ENCODE data around the gene MRAP. TPM values are rescaled to one million over a fixed set of nuclear protein-coding genes. Genes with fewer than 3 reads are reported as not detected.

Gene MRAP
- total and polyA plus RNA-seq, 10 of the 15 experiments (the other 5 are each of a cell fraction or from before 2014, with no cell fraction given), result 0.34 to 1.2 TPM; not detected in 8

GRCh38 chr21:32332463-32332951, 33.9 kb downstream of the MRAP start:
- BruUV-seq (replicated peaks), result no TSS peak
- TF ChIP-seq POLR2AphosphoS2 (IDR thresholded peaks at IDR 0.05; ENCODE audit: low read depth, low read length) (no peak), NFYA (IDR thresholded peaks at IDR 0.05; ENCODE audit: borderline replicate concordance, low read depth, low read length) (no peak), NR2C2 (IDR thresholded peaks at IDR 0.05; ENCODE audit: borderline replicate concordance, control insufficient read depth, insufficient read length, low read depth) (no peak), CBX5 (IDR thresholded peaks at IDR 0.05; ENCODE audit: low read depth) (peak; percentile 83), NKRF (conservative IDR thresholded peaks at IDR 0.05) (no peak), POU2F2 (IDR thresholded peaks at IDR 0.05; ENCODE audit: borderline replicate concordance, low read depth, low read length) (peak; percentile 69; the same call in 1 of the 3 replicates), FOXM1 (IDR thresholded peaks at IDR 0.05; ENCODE audit: low read depth, low read length) (no peak), TCF7 (IDR thresholded peaks at IDR 0.05; ENCODE audit: borderline replicate concordance) (no peak), RAD51 (IDR thresholded peaks at IDR 0.05) (no peak), NFIC (IDR thresholded peaks at IDR 0.05; ENCODE audit: low read depth, low read length) (no peak), ZNF207 (IDR thresholded peaks at IDR 0.05; ENCODE audit: borderline replicate concordance) (no peak), DPF2 (IDR thresholded peaks at IDR 0.05) (no peak), FOXK2 (IDR thresholded peaks at IDR 0.05) (no peak), USF2 (IDR thresholded peaks at IDR 0.05; ENCODE audit: borderline replicate concordance, low read depth, low read length) (no peak), HDAC2 (IDR thresholded peaks at IDR 0.05) (no peak), HCFC1 (IDR thresholded peaks at IDR 0.05; ENCODE audit: low read length) (no peak), ZNF217 (IDR thresholded peaks at IDR 0.05) (no peak), GABPA (IDR thresholded peaks at IDR 0.05; ENCODE audit: low read depth) (no peak), ZNF384 (IDR thresholded peaks at IDR 0.05; ENCODE audit: borderline replicate concordance, low read depth, low read length) (peak; percentile 53), NFXL1 (IDR thresholded peaks at IDR 0.05; ENCODE audit: borderline replicate concordance) (no peak), ZZZ3 (IDR thresholded peaks at IDR 0.05; ENCODE audit: control insufficient read depth, insufficient read length, low read depth) (no peak), ZNF274 (IDR thresholded peaks at IDR 0.05; ENCODE audit: insufficient read depth, insufficient read length) (no peak), NBN (IDR thresholded peaks at IDR 0.05) (no peak)
- TF ChIP-seq, protein P1, sequence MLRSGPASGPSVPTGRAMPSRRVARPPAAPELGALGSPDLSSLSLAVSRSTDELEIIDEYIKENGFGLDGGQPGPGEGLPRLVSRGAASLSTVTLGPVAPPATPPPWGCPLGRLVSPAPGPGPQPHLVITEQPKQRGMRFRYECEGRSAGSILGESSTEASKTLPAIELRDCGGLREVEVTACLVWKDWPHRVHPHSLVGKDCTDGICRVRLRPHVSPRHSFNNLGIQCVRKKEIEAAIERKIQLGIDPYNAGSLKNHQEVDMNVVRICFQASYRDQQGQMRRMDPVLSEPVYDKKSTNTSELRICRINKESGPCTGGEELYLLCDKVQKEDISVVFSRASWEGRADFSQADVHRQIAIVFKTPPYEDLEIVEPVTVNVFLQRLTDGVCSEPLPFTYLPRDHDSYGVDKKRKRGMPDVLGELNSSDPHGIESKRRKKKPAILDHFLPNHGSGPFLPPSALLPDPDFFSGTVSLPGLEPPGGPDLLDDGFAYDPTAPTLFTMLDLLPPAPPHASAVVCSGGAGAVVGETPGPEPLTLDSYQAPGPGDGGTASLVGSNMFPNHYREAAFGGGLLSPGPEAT (IDR thresholded peaks at IDR 0.05; ENCODE audit: low read depth), result 0 out of 2 replicates have a peak, but pooled peaks have one; percentile 15

More at GRCh38 chr21:32332463-32332951, 33.9 kb downstream of the MRAP start:
- WGBS (ENCODE audit: insufficient coverage, insufficient replicate concordance, low lambda C conversion rate, missing lambda C conversion rate), result 19% methylated on average over 1 of the region's 1 CpG
- peak; percentile 27 for FAIRE-seq
- H3K9ac ChIP-seq (ENCODE audit: control insufficient read depth, insufficient read depth, low read length), result no peak overlapping the region
- RAD21 ChIA-PET (ENCODE audit: unreplicated experiment), result no interaction called here
- no peak overlapping the region for H2AFZ ChIP-seq (ENCODE audit: control insufficient read depth, low read depth, low read length)
- SMC1A ChIA-PET (ENCODE audit: uncharacterized antibody, unreplicated experiment), result no interaction called here
- H3K4me3 ChIP-seq, result no peak overlapping the region
- peaks cover 25 to 31% of the 10 kb centered on the region in 2 experiments for H3K36me3 ChIP-seq (ENCODE audit: control insufficient read depth in 2 of 2, insufficient read depth in 2 of 2, low read length in 1 of 2)
- ATAC-seq, result peak; percentile 54; the same call in 2 of the 3 replicates
- H3K79me2 ChIP-seq (ENCODE audit: control insufficient read depth, insufficient read depth, low read length), result no peaks in the 10 kb centered on the region
- H3K4me1 ChIP-seq (ENCODE audit: control insufficient read depth, insufficient read depth, low read length), result no peaks in the 10 kb centered on the region
- in situ Hi-C loops (cut with MboI), result no loop called here
- no peak overlapping the region for H3K27ac ChIP-seq (ENCODE audit: control insufficient read depth, insufficient read depth)
- H3K27me3 ChIP-seq (replicated peaks in 1 of 2; ENCODE audit: control insufficient read depth in 2 of 2, insufficient read depth in 2 of 2, low read length in 1 of 2), result no peaks in the 10 kb centered on the region
- POLR2A ChIA-PET, result interaction anchor here (0.7 to 1.1 kb wide), 2 partner anchors 54 to 93 kb away, joined by 3 read pairs; no protein-coding TSS in a partner anchor
- CTCF ChIA-PET, result no interaction called here
- DNase-seq (ENCODE audit: low read depth, low spot score), result peak; percentile 26
- H3K9me3 ChIP-seq (replicated peaks; ENCODE audit: control insufficient read depth, insufficient read depth, low read length), result peaks cover 5% of the 10 kb centered on the region
- no peaks in the 10 kb centered on the region; the same call in 1 of the 2 replicates for H4K20me1 ChIP-seq (ENCODE audit: control insufficient read depth, insufficient read depth)
- intact Hi-C loops (cut with micrococcal nuclease; ENCODE audit: unreplicated experiment), result no loop called here
- no peak overlapping the region for H3K4me2 ChIP-seq (ENCODE audit: control insufficient read depth, insufficient read depth)
